ENCODE data around the gene OVCH1. TPM values are rescaled to one million over a fixed set of nuclear protein-coding genes. Genes with fewer than 3 reads are reported as not detected.

The OVCH1 gene
- total and polyA plus RNA-seq, 10 of the 15 experiments (the other 5 are each of a cell fraction or from before 2014, with no cell fraction given), result 0.15 TPM; not detected in 9

DNA sequence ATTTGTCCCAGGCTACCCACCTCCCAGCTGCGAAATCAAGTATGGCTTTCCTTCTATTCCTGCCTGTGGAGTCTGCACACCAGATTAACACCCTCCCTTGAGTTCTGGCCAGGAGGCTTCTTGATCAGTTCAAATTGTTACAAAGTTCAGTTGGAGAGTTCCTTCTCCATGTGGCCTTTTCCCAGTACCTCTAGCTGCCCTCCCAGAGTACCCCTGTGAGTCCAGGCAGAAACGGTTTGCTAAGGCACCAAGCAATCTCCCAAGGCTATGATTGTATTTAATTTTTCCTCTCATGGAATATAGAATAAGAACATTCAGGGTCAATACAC is 66.8 kb downstream of the OVCH1 start:
- WGBS (ENCODE audit: insufficient coverage, insufficient replicate concordance, low lambda C conversion rate, missing lambda C conversion rate), result 13% methylated on average over 2 of the region's 2 CpGs
- H3K4me1 ChIP-seq (ENCODE audit: control insufficient read depth, insufficient read depth, low read length), result peaks cover 3% of the 10 kb centered on the region; the same call in 1 of the 2 replicates
- in situ Hi-C loops (cut with MboI), result no loop called here
- intact Hi-C loops (cut with micrococcal nuclease; ENCODE audit: unreplicated experiment), result no loop called here
- no peaks in the 10 kb centered on the region for H3K27me3 ChIP-seq (replicated peaks in 1 of 2; ENCODE audit: control insufficient read depth in 2 of 2, insufficient read depth in 2 of 2, low read length in 1 of 2)
- FAIRE-seq, result no peak
- no peak overlapping the region for H3K27ac ChIP-seq (ENCODE audit: control insufficient read depth, insufficient read depth)
- no peak overlapping the region for H3K9ac ChIP-seq (ENCODE audit: control insufficient read depth, insufficient read depth, low read length)
- H3K9me3 ChIP-seq (replicated peaks; ENCODE audit: control insufficient read depth, insufficient read depth, low read length), result no peaks in the 10 kb centered on the region
- CTCF ChIA-PET, result interaction anchor here (1.0 kb wide), 1 partner anchor 32 kb away, joined by 3 read pairs; no protein-coding TSS in a partner anchor
- no peak for DNase-seq (ENCODE audit: low read depth, low spot score)
- H3K36me3 ChIP-seq (ENCODE audit: control insufficient read depth in 2 of 2, insufficient read depth in 2 of 2, low read length in 1 of 2), result no peaks in the 10 kb centered on the region
- RAD21 ChIA-PET (ENCODE audit: unreplicated experiment), result no interaction called here
- SMC1A ChIA-PET (ENCODE audit: uncharacterized antibody, unreplicated experiment), result interaction anchor here (1.1 kb wide), 1 partner anchor 18 kb away, joined by 3 read pairs; no protein-coding TSS in a partner anchor
- no peaks in the 10 kb centered on the region for H3K79me2 ChIP-seq (ENCODE audit: control insufficient read depth, insufficient read depth, low read length)
- TF ChIP-seq, protein P1, sequence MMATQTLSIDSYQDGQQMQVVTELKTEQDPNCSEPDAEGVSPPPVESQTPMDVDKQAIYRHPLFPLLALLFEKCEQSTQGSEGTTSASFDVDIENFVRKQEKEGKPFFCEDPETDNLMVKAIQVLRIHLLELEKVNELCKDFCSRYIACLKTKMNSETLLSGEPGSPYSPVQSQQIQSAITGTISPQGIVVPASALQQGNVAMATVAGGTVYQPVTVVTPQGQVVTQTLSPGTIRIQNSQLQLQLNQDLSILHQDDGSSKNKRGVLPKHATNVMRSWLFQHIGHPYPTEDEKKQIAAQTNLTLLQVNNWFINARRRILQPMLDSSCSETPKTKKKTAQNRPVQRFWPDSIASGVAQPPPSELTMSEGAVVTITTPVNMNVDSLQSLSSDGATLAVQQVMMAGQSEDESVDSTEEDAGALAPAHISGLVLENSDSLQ (IDR thresholded peaks at IDR 0.05), result no peak
- TF ChIP-seq SRF (IDR thresholded peaks at IDR 0.05; ENCODE audit: low read depth in 2 of 2, low read length in 2 of 2) (no peak), PAX8 (IDR thresholded peaks at IDR 0.05) (no peak), SREBF1 (IDR thresholded peaks at IDR 0.05; ENCODE audit: low read length) (no peak), CBX5 (IDR thresholded peaks at IDR 0.05; ENCODE audit: low read depth) (no peak), HDGF (IDR thresholded peaks at IDR 0.05) (no peak), ZNF217 (IDR thresholded peaks at IDR 0.05) (no peak), FOXK2 (IDR thresholded peaks at IDR 0.05) (no peak), BACH1 (IDR thresholded peaks at IDR 0.05; ENCODE audit: borderline replicate concordance) (no peak), NBN (IDR thresholded peaks at IDR 0.05) (no peak), SUPT20H (IDR thresholded peaks at IDR 0.05; ENCODE audit: borderline replicate concordance, control insufficient read depth, low read depth, low read length) (no peak)
- TF ChIP-seq, protein P2, sequence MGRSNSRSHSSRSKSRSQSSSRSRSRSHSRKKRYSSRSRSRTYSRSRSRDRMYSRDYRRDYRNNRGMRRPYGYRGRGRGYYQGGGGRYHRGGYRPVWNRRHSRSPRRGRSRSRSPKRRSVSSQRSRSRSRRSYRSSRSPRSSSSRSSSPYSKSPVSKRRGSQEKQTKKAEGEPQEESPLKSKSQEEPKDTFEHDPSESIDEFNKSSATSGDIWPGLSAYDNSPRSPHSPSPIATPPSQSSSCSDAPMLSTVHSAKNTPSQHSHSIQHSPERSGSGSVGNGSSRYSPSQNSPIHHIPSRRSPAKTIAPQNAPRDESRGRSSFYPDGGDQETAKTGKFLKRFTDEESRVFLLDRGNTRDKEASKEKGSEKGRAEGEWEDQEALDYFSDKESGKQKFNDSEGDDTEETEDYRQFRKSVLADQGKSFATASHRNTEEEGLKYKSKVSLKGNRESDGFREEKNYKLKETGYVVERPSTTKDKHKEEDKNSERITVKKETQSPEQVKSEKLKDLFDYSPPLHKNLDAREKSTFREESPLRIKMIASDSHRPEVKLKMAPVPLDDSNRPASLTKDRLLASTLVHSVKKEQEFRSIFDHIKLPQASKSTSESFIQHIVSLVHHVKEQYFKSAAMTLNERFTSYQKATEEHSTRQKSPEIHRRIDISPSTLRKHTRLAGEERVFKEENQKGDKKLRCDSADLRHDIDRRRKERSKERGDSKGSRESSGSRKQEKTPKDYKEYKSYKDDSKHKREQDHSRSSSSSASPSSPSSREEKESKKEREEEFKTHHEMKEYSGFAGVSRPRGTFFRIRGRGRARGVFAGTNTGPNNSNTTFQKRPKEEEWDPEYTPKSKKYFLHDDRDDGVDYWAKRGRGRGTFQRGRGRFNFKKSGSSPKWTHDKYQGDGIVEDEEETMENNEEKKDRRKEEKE (IDR thresholded peaks at IDR 0.05), result no peak
- TF ChIP-seq, protein P3, sequence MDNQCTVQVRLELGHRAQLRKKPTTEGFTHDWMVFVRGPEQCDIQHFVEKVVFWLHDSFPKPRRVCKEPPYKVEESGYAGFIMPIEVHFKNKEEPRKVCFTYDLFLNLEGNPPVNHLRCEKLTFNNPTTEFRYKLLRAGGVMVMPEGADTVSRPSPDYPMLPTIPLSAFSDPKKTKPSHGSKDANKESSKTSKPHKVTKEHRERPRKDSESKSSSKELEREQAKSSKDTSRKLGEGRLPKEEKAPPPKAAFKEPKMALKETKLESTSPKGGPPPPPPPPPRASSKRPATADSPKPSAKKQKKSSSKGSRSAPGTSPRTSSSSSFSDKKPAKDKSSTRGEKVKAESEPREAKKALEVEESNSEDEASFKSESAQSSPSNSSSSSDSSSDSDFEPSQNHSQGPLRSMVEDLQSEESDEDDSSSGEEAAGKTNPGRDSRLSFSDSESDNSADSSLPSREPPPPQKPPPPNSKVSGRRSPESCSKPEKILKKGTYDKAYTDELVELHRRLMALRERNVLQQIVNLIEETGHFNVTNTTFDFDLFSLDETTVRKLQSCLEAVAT (IDR thresholded peaks at IDR 0.05), result no peak
- no peak overlapping the region for H2AFZ ChIP-seq (ENCODE audit: control insufficient read depth, low read depth, low read length)
- POLR2A ChIA-PET, result no interaction called here
- no TSS peak for BruUV-seq (replicated peaks)
- H4K20me1 ChIP-seq (ENCODE audit: control insufficient read depth, insufficient read depth), result no peaks in the 10 kb centered on the region
- no peak for ATAC-seq
- no peak overlapping the region for H3K4me3 ChIP-seq
- no peak overlapping the region for H3K4me2 ChIP-seq (ENCODE audit: control insufficient read depth, insufficient read depth)

All from GM12878 (cell line).